H1 (cell line): ENCODE results near the gene VWA2. TPM values are rescaled to one million over a fixed set of nuclear protein-coding genes. Genes with fewer than 3 reads are reported as not detected.

ENCODE experiments used
- CTCF ChIA-PET: fragments of 300-600 bp; sonication (Branson Sonifier 250); formaldehyde crosslinking; loops from one replicate; lab custom pipeline; 2021; ENCODE audit not compliant: partially characterized antibody; lab: Charles Lee
- POLR2A ChIA-PET: fragments of 300-600 bp; sonication (Branson Sonifier 250); formaldehyde crosslinking; loops from one replicate; lab custom pipeline; 2021; ENCODE audit warnings: inconsistent platforms; ENCODE audit not compliant: partially characterized antibody; lab: Charles Lee
- DNase-seq, 2 experiments: peaks; one replicate each; pipeline versions ENCODE4 v3.0.0 to v3.0.0-alpha.2; 2010 to 2022; ENCODE audit warnings: low spot score in 2 of 2, low read depth in 1 of 2, mixed read lengths in 1 of 2
- FAIRE-seq: peaks from 2 replicates; lab custom pipeline; 2011; peaks lifted over from hg19 to GRCh38; lab: Jason Lieb, UNC
- H2AFZ ChIP-seq: 2 replicates; pipeline ENCODE4 v1.8.1; 2012; ENCODE audit warnings: low read length, inconsistent platforms
- H2AK5ac ChIP-seq: 2 replicates; pipeline ENCODE4 v1.6.1; 2013; ENCODE audit warnings: low read depth, low read length
- H2BK120ac ChIP-seq: replicated peaks from 2 replicates; pipeline ENCODE3; 2013; ENCODE audit warnings: low read depth, low read length, inconsistent platforms
- H2BK12ac ChIP-seq: 2 replicates; pipeline ENCODE4 v1.6.1; 2013; ENCODE audit warnings: low read depth, low read length
- H2BK15ac ChIP-seq: 2 replicates; pipeline ENCODE4 v1.6.1; 2013; ENCODE audit warnings: low read length
- H2BK20ac ChIP-seq: 2 replicates; pipeline ENCODE4 v1.6.1; 2013; ENCODE audit warnings: low read length
- H2BK5ac ChIP-seq: 2 replicates; pipeline ENCODE4 v1.6.1; 2013; ENCODE audit warnings: low read depth, low read length
- H3K14ac ChIP-seq: 2 replicates; pipeline ENCODE4 v1.6.1; 2013; ENCODE audit warnings: inconsistent platforms; ENCODE audit not compliant: insufficient read length
- H3K18ac ChIP-seq: 2 replicates; pipeline ENCODE4 v1.6.1; 2013; ENCODE audit warnings: low read length; ENCODE audit errors: extremely low read depth
- H3K23ac ChIP-seq: 2 replicates; pipeline ENCODE4 v1.6.1; 2013; ENCODE audit warnings: inconsistent platforms; ENCODE audit not compliant: insufficient read length
- H3K23me2 ChIP-seq: 2 replicates; pipeline ENCODE4 v1.6.1; 2013; ENCODE audit warnings: low read depth, low read length
- H3K27ac ChIP-seq: 2 replicates; pipeline ENCODE4 v1.6.1; 2011; ENCODE audit warnings: low read depth, low read length, inconsistent platforms
- H3K27me3 ChIP-seq, 4 experiments: replicated peaks in 1 of 4; 1 replicate in 1 of 4; 2 replicates in 3 of 4; pipeline versions ENCODE4 v1.6.1 to v1.8.1; 2011 to 2013; ENCODE audit warnings: low read length in 3 of 4, mild to moderate bottlenecking in 3 of 4, inconsistent platforms in 2 of 4, mixed read lengths in 2 of 4, moderate library complexity in 1 of 4; ENCODE audit not compliant: control insufficient read depth in 3 of 4, insufficient read depth in 3 of 4; ENCODE audit errors: extremely low read depth in 1 of 4
- H3K36me3 ChIP-seq, 4 experiments: 2 replicates each; pipeline versions ENCODE4 v1.6.1 to v1.8.1; 2011 to 2013; ENCODE audit warnings: mild to moderate bottlenecking in 4 of 4, low read length in 3 of 4, moderate library complexity in 2 of 4, control low read depth in 1 of 4, inconsistent platforms in 1 of 4; ENCODE audit not compliant: insufficient read depth in 4 of 4, control insufficient read depth in 2 of 4
- H3K4ac ChIP-seq: replicated peaks from 2 replicates; pipeline ENCODE3; 2013; ENCODE audit warnings: low read length, low read depth, mixed read lengths, inconsistent platforms; ENCODE audit not compliant: insufficient read length
- H3K4me1 ChIP-seq, 4 experiments: replicated peaks in 1 of 4; 1 replicate in 1 of 4; 2 replicates in 3 of 4; pipeline versions ENCODE4 v1.6.1 to v1.8.1; 2011 to 2013; ENCODE audit warnings: low read length in 3 of 4, inconsistent platforms in 2 of 4, mixed read lengths in 1 of 4; ENCODE audit not compliant: insufficient read depth in 4 of 4, control insufficient read depth in 3 of 4
- H3K4me2 ChIP-seq, 2 experiments: 2 replicates each; pipeline versions ENCODE4 v1.6.1 to v1.8.1; 2011 to 2013; ENCODE audit warnings: low read depth in 2 of 2, low read length in 2 of 2, control low read depth in 1 of 2, inconsistent platforms in 1 of 2, mild to moderate bottlenecking in 1 of 2; ENCODE audit not compliant: insufficient read depth in 1 of 2
- H3K4me3 ChIP-seq, 4 experiments: fragments of 200-600, 300-600 bp in 1 of 4; sonication (generic), shearing (Covaris generic), sonication (Bioruptor Twin) in 1 of 4; 2 replicates each; pipeline versions ENCODE4 v1.5.1 to v1.8.1; 2011 to 2016; ENCODE audit warnings: low read length in 4 of 4, low read depth in 3 of 4, control low read depth in 2 of 4, inconsistent platforms in 2 of 4, mild to moderate bottlenecking in 2 of 4, mixed read lengths in 1 of 4, moderate library complexity in 1 of 4; ENCODE audit not compliant: insufficient read depth in 2 of 4; ENCODE audit errors: extremely low read depth in 1 of 4
- H3K56ac ChIP-seq: replicated peaks from 2 replicates; pipeline ENCODE3; 2013; ENCODE audit warnings: low read depth, mild to moderate bottlenecking, mixed read lengths, low read length, inconsistent platforms; ENCODE audit not compliant: insufficient read length
- H3K79me1 ChIP-seq: 2 replicates; pipeline ENCODE4 v1.6.1; 2013; ENCODE audit warnings: low read depth, low read length, control low read depth
- H3K79me2 ChIP-seq, 2 experiments: 2 replicates each; pipeline versions ENCODE4 v1.6.1 to v1.8.1; 2012 to 2013; ENCODE audit warnings: low read length in 2 of 2, mild to moderate bottlenecking in 2 of 2, inconsistent platforms in 1 of 2; ENCODE audit not compliant: insufficient read depth in 2 of 2, control insufficient read depth in 1 of 2
- H3K9ac ChIP-seq, 4 experiments: replicated peaks in 1 of 4; 1 replicate in 1 of 4; 2 replicates in 3 of 4; pipeline versions ENCODE4 v1.6.1 to v1.8.1; 2011 to 2013; ENCODE audit warnings: low read depth in 3 of 4, low read length in 3 of 4, control low read depth in 2 of 4, mild to moderate bottlenecking in 2 of 4, moderate library complexity in 2 of 4, inconsistent platforms in 1 of 4; ENCODE audit errors: extremely low read depth in 1 of 4
- H3K9me3 ChIP-seq, 2 experiments: 2 replicates each; pipeline versions ENCODE4 v1.6.1 to v1.8.1; 2012 to 2013; ENCODE audit warnings: mild to moderate bottlenecking in 2 of 2, moderate library complexity in 2 of 2, control low read depth in 1 of 2, inconsistent platforms in 1 of 2, low read depth in 1 of 2, low read length in 1 of 2, mixed read lengths in 1 of 2; ENCODE audit not compliant: insufficient read depth in 2 of 2
- H4K20me1 ChIP-seq, 2 experiments: replicated peaks in 1 of 2; 2 replicates each; pipeline versions ENCODE3 to v1.8.1; 2011 to 2013; ENCODE audit warnings: inconsistent platforms in 2 of 2, low read length in 2 of 2, mild to moderate bottlenecking in 1 of 2; ENCODE audit not compliant: insufficient read depth in 2 of 2, control insufficient read depth in 1 of 2
- H4K5ac ChIP-seq: 2 replicates; pipeline ENCODE4 v1.6.1; 2013; ENCODE audit warnings: low read length, low read depth, mixed read lengths, inconsistent platforms; ENCODE audit not compliant: insufficient read length
- H4K8ac ChIP-seq: 2 replicates; pipeline ENCODE4 v1.8.0; 2013; ENCODE audit warnings: mild to moderate bottlenecking, moderate library complexity, low read length, inconsistent platforms; ENCODE audit not compliant: insufficient read depth; ENCODE audit errors: extremely low read depth
- H4K91ac ChIP-seq: replicated peaks from 2 replicates; pipeline ENCODE3; 2013; ENCODE audit warnings: low read length, mixed read lengths, inconsistent platforms; ENCODE audit not compliant: insufficient read length
- CBX8 ChIP-seq: fragments of 300-800, 300-1000 bp; sonication (generic); IDR thresholded peaks from 2 replicates; pipeline ENCODE4 v1.7.1; 2016; ENCODE audit warnings: low read depth, low read length, borderline replicate concordance
- RBBP5 ChIP-seq: IDR thresholded peaks from 2 replicates; pipeline ENCODE4 v1.7.1; 2012; ENCODE audit warnings: low read depth, mild to moderate bottlenecking, inconsistent platforms, low read length, moderate library complexity, borderline replicate concordance
- TCF12 ChIP-seq: IDR thresholded peaks from 2 replicates; pipeline ENCODE4 v1.6.1; 2011; ENCODE audit warnings: low read depth, mild to moderate bottlenecking, low read length
- WGBS, 2 experiments: shearing (Covaris generic) in 1 of 2; methylation state at CpG; one replicate each; pipeline versions ENCODE4 v1.1.6 to v1.1.7; 2013 to 2015; ENCODE audit warnings: low lambda C conversion rate in 2 of 2, mixed read lengths in 2 of 2, inconsistent platforms in 1 of 2, low coverage in 1 of 2, missing lambda C conversion rate in 1 of 2; ENCODE audit not compliant: insufficient replicate concordance in 2 of 2, insufficient coverage in 1 of 2, insufficient read length in 1 of 2; ENCODE audit errors: extremely low coverage in 1 of 2, missing lambda C conversion rate in 1 of 2; 5-methylcytosine and 5-hydroxymethylcytosine counted together
- polyA plus RNA-seq, 7 experiments: library from polyadenylated mRNA; depleted of rRNA in 3 of 7; stranded (reverse) in 5 of 7; unstranded in 2 of 7; fragments of >200 nt in 5 of 7; fragments of 200-250 nt in 2 of 7; gene quantifications; 1 replicate in 5 of 7; 2 replicates in 1 of 7; 4 replicates in 1 of 7; pipeline versions ENCODE4 v1.2.1 to v1.2.3, GENCODE V29; 2011 to 2013; ENCODE audit warnings: missing spikeins in 2 of 7, mixed read lengths in 2 of 7
- total RNA-seq: library from RNA; stranded (reverse); fragmentation: NEBNext Ultra II Directional; extraction: Animal tissue kit (Norgen Biotek cat#: 25700); gene quantifications from 2 replicates; pipeline ENCODE4 v1.2.1, GENCODE V29; 2021

Gene VWA2
- total and polyA plus RNA-seq, 2 of the 8 experiments (the other 6 are each of a cell fraction or from before 2014, with no cell fraction given), result 2.8 to 2.9 TPM

- no peak overlapping the region for H3K18ac ChIP-seq
- H4K8ac ChIP-seq, result no peak overlapping the region
- no peak overlapping the region for H4K91ac ChIP-seq
- no peak overlapping the region for H4K5ac ChIP-seq
- no peaks in the 10 kb centered on the region for H3K27me3 ChIP-seq
- H3K56ac ChIP-seq, result no peak overlapping the region
- no peak overlapping the region for H2AFZ ChIP-seq
- no peak overlapping the region for H2BK12ac ChIP-seq
- FAIRE-seq (no peak), DNase-seq (no peak)
- TF ChIP-seq RBBP5 (no peak), TCF12 (no peak), CBX8 (no peak)
- no peak overlapping the region for H3K4me3 ChIP-seq
- H2AK5ac ChIP-seq, result no peak overlapping the region
- CTCF ChIA-PET, result interaction anchor here (1.8 kb wide), 2 partner anchors 10 to 16 kb away, joined by 5 to 7 read pairs; partner anchors contain the start of gene VWA2
- H3K27ac ChIP-seq, result no peak overlapping the region
- H3K36me3 ChIP-seq, result no peaks in the 10 kb centered on the region
- no peaks in the 10 kb centered on the region for H3K9me3 ChIP-seq
- H2BK120ac ChIP-seq, result no peak overlapping the region
- H3K14ac ChIP-seq, result no peak overlapping the region
- no peak overlapping the region for H2BK20ac ChIP-seq
- H3K79me2 ChIP-seq, result no peaks in the 10 kb centered on the region
- POLR2A ChIA-PET, result no interaction called here
- H3K4me2 ChIP-seq, result no peak overlapping the region
- 83% methylated on average over 4 of the region's 4 CpGs; no CpG with 5 or more reads in 1 of the 2 experiments for WGBS, 2 experiments
- H3K9ac ChIP-seq, result no peak overlapping the region
- H2BK5ac ChIP-seq, result no peak overlapping the region
- H3K4ac ChIP-seq, result no peak overlapping the region
- no peaks in the 10 kb centered on the region for H3K4me1 ChIP-seq
- H4K20me1 ChIP-seq, result no peaks in the 10 kb centered on the region
- H3K79me1 ChIP-seq, result no peaks in the 10 kb centered on the region
- H3K23me2 ChIP-seq, result no peaks in the 10 kb centered on the region
- no peak overlapping the region for H3K23ac ChIP-seq
- no peak overlapping the region for H2BK15ac ChIP-seq
Measured at GRCh38 chr10:114223066-114223465, 16.0 kb upstream of the VWA2 start.
